ENCODE results near the gene DNAJA4.

DNAJA4 gene

GRCh38 chr15:78299101-78299930 lies 35.0 kb downstream of the DNAJA4 start, which contains the start of gene SKIC8 (continued):
- TF ChIP-seq ZNF26 (tag by site-specific recombination; IDR thresholded peaks at IDR 0.05) (no peak), ZEB2 (tag by site-specific recombination; IDR thresholded peaks at IDR 0.05) (peak; percentile 80), OSR2 (tag by site-specific recombination; IDR thresholded peaks at IDR 0.05) (peak; percentile 98), ZNF596 (tag by site-specific recombination; IDR thresholded peaks at IDR 0.05) (no peak), ZBTB1 (tag by site-specific recombination; IDR thresholded peaks at IDR 0.05) (no peak), TRIM28 (IDR thresholded peaks at IDR 0.05; ENCODE audit: borderline replicate concordance, low read length) (peak; percentile 69; the same call in 1 of the 2 replicates), ZNF155 (tag by site-specific recombination; IDR thresholded peaks at IDR 0.05) (no peak), ZBTB11 (tag by site-specific recombination; conservative IDR thresholded peaks at IDR 0.05; ENCODE audit: low read depth) (peak; percentile 94), ZNF510 (tag by site-specific recombination; IDR thresholded peaks at IDR 0.05; ENCODE audit: insufficient replicate concordance) (no peak), ZNF707 (tag by site-specific recombination; IDR thresholded peaks at IDR 0.05) (no peak), ZNF24 (tag by site-specific recombination; IDR thresholded peaks at IDR 0.05) (no peak), GFI1B (tag by site-specific recombination; IDR thresholded peaks at IDR 0.05) (no peak), HOXC10 (CRISPR knock-in tag; IDR thresholded peaks at IDR 0.05) (no peak), ZNF214 (tag by site-specific recombination; IDR thresholded peaks at IDR 0.05; ENCODE audit: borderline replicate concordance) (no peak), HOXA7 (CRISPR knock-in tag; IDR thresholded peaks at IDR 0.05; ENCODE audit: borderline replicate concordance) (no peak), KLF16 (tag by site-specific recombination; IDR thresholded peaks at IDR 0.05) (peak; percentile 86), ZBTB8A (tag by site-specific recombination; IDR thresholded peaks at IDR 0.05) (peak; percentile 81), WT1 (tag by site-specific recombination; IDR thresholded peaks at IDR 0.05) (no peak), ZNF341 (tag by site-specific recombination; IDR thresholded peaks at IDR 0.05; ENCODE audit: low read depth) (0 out of 2 replicates have a peak, but pooled peaks have one; percentile 42), ZIC2 (tag by site-specific recombination; IDR thresholded peaks at IDR 0.05) (no peak), ZNF76 (tag by site-specific recombination; IDR thresholded peaks at IDR 0.05; ENCODE audit: borderline replicate concordance, low read depth) (peak; percentile 63; the same call in 1 of the 2 replicates), ZBTB20 (tag by site-specific recombination; IDR thresholded peaks at IDR 0.05) (0 out of 2 replicates have a peak, but pooled peaks have one; percentile 39), ZNF660 (tag by site-specific recombination; IDR thresholded peaks at IDR 0.05) (0 out of 2 replicates have a peak, but pooled peaks have one; percentile 55), ZNF629 (tag by site-specific recombination; IDR thresholded peaks at IDR 0.05) (peak; percentile 56; the same call in 1 of the 2 replicates), ZBTB17 (tag by site-specific recombination; IDR thresholded peaks at IDR 0.05) (peak; percentile 94), ZNF792 (tag by site-specific recombination; IDR thresholded peaks at IDR 0.05) (no peak), ZNF600 (tag by site-specific recombination; IDR thresholded peaks at IDR 0.05) (peak; percentile 99), CTCF (tag by site-specific recombination; IDR thresholded peaks at IDR 0.05) (peak; percentile 56; the same call in 1 of the 2 replicates), IKZF3 (tag by site-specific recombination; IDR thresholded peaks at IDR 0.05) (peak; percentile 94)
- TF ChIP-seq, protein P1, sequence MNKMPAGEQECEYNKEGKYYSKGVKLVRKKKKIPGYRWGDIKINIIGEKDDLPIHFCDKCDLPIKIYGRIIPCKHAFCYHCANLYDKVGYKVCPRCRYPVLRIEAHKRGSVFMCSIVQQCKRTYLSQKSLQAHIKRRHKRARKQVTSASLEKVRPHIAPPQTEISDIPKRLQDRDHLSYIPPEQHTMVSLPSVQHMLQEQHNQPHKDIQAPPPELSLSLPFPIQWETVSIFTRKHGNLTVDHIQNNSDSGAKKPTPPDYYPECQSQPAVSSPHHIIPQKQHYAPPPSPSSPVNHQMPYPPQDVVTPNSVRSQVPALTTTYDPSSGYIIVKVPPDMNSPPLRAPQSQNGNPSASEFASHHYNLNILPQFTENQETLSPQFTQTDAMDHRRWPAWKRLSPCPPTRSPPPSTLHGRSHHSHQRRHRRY (tag by site-specific recombination; IDR thresholded peaks at IDR 0.05), result no peak

Data from HEK293 (cell line).